ENCODE results near the gene MMP7.

- TF ChIP-seq CREB1 (IDR thresholded peaks at IDR 0.05; ENCODE audit: low read depth) = no peak
- no peak for TF ChIP-seq TAF1 (IDR thresholded peaks at IDR 0.05; ENCODE audit: low read depth)
- TF ChIP-seq REST (IDR thresholded peaks at IDR 0.05; ENCODE audit: low read depth) = no peak
- TF ChIP-seq TEAD4 (IDR thresholded peaks at IDR 0.05) = no peak
- no peak for TF ChIP-seq USF1 (IDR thresholded peaks at IDR 0.05)
- TF ChIP-seq YY1 (IDR thresholded peaks at IDR 0.05; ENCODE audit: low read depth) = no peak
- TF ChIP-seq TCF12 (IDR thresholded peaks at IDR 0.05; ENCODE audit: low read depth) = no peak
- no peak for TF ChIP-seq ZBTB7A (IDR thresholded peaks at IDR 0.05; ENCODE audit: low read depth)
- no peak for TF ChIP-seq RAD21 (IDR thresholded peaks at IDR 0.05; ENCODE audit: low read depth)
- TF ChIP-seq CEBPB (IDR thresholded peaks at IDR 0.05) = no peak
These were observed at the start of gene MMP7 for GRCh38 chr11:102530558-102530957.

Measured in Ishikawa (cell line).